ENCODE measurements around the gene SLC6A3. TPM values are rescaled to one million over a fixed set of nuclear protein-coding genes. Genes with fewer than 3 reads are reported as not detected.

SLC6A3 gene
- total RNA-seq, 4 donors from 2014 or later = not detected

GRCh38 chr5:1359031-1359645 lies 86.1 kb downstream of the SLC6A3 start:
- H3K4me1 ChIP-seq = no peaks in the 10 kb centered on the region
- no peak for DNase-seq
- H3K4me3 ChIP-seq = no peak overlapping the region
- no peaks in the 10 kb centered on the region for H3K36me3 ChIP-seq
- no peaks in the 10 kb centered on the region for H3K9me3 ChIP-seq
- H3K27me3 ChIP-seq = peaks cover 48% of the 10 kb centered on the region
- no peak overlapping the region for H3K27ac ChIP-seq
- TF ChIP-seq CTCF (IDR thresholded peaks at IDR 0.05) = no peak
- TF ChIP-seq EP300 (IDR thresholded peaks at IDR 0.05; ENCODE audit: low read depth) = no peak
- no peak for TF ChIP-seq POLR2A (IDR thresholded peaks at IDR 0.05)
- TF ChIP-seq POLR2AphosphoS5 (IDR thresholded peaks at IDR 0.05) = no peak
- intact Hi-C loops (cut with DNase I; ENCODE audit: low total_unique reads) (no loop called here), in situ Hi-C loops (cut with MboI; ENCODE audit: low pct_ligation_motif_present in 1 of 4, low pct_unique_long_range_greater_than_20kb in 1 of 4, low sequenced_read_pairs in 3 of 4) (loop anchor here in 1 of 4 donors (25.0 kb wide), 1 partner anchor 278 kb away; no protein-coding TSS in a partner anchor)
- 77 to 82% methylated on average over 6 to 22 of the region's 31 CpGs for WGBS, 2 donors (ENCODE audit: low coverage in 1 of 2)

GRCh38 chr5:1358726-1359025 lies 86.6 kb downstream of the SLC6A3 start:
- H3K27me3 ChIP-seq = peaks cover 43% of the 10 kb centered on the region
- WGBS, 2 donors (ENCODE audit: low coverage in 1 of 2) = 77% methylated on average over 10 of the region's 10 CpGs; no CpG with 5 or more reads in 1 of the 2 donors
- no peaks in the 10 kb centered on the region for H3K4me1 ChIP-seq
- in situ Hi-C loops (cut with MboI; ENCODE audit: low pct_ligation_motif_present in 1 of 4, low pct_unique_long_range_greater_than_20kb in 1 of 4, low sequenced_read_pairs in 3 of 4) = loop anchor here in 1 of 4 donors (25.0 kb wide), 1 partner anchor 279 kb away; no protein-coding TSS in a partner anchor
- DNase-seq = no peak
- intact Hi-C loops (cut with DNase I; ENCODE audit: low total_unique reads) = no loop called here
- H3K36me3 ChIP-seq = no peaks in the 10 kb centered on the region
- H3K27ac ChIP-seq = no peak overlapping the region
- H3K4me3 ChIP-seq = no peak overlapping the region
- H3K9me3 ChIP-seq = no peaks in the 10 kb centered on the region
- TF ChIP-seq POLR2AphosphoS5 (IDR thresholded peaks at IDR 0.05) (no peak), EP300 (IDR thresholded peaks at IDR 0.05; ENCODE audit: low read depth) (no peak), POLR2A (IDR thresholded peaks at IDR 0.05) (no peak), CTCF (IDR thresholded peaks at IDR 0.05) (no peak)

- H3K27ac ChIP-seq = no peak overlapping the region
- DNase-seq = no peak
- in situ Hi-C loops (cut with MboI; ENCODE audit: low pct_ligation_motif_present in 1 of 4, low pct_unique_long_range_greater_than_20kb in 1 of 4, low sequenced_read_pairs in 3 of 4) = loop anchor here in 1 of 4 donors (25.0 kb wide), 1 partner anchor 279 kb away; no protein-coding TSS in a partner anchor
- H3K4me3 ChIP-seq = no peak overlapping the region
- 86% methylated on average over 24 of the region's 25 CpGs; no CpG with 5 or more reads in 1 of the 2 donors for WGBS, 2 donors (ENCODE audit: low coverage in 1 of 2)
- intact Hi-C loops (cut with DNase I; ENCODE audit: low total_unique reads) = no loop called here
- H3K4me1 ChIP-seq = no peaks in the 10 kb centered on the region
- H3K27me3 ChIP-seq = peaks cover 40% of the 10 kb centered on the region
- H3K9me3 ChIP-seq = no peaks in the 10 kb centered on the region
- TF ChIP-seq EP300 (IDR thresholded peaks at IDR 0.05; ENCODE audit: low read depth) (no peak), POLR2A (IDR thresholded peaks at IDR 0.05) (no peak)
- no peaks in the 10 kb centered on the region for H3K36me3 ChIP-seq
Observed at GRCh38 chr5:1357946-1358725, 87.1 kb downstream of the SLC6A3 start.

GRCh38 chr5:1356873-1357787 lies 88.1 kb downstream of the SLC6A3 start:
- in situ Hi-C loops (cut with MboI; ENCODE audit: low pct_ligation_motif_present in 1 of 4, low pct_unique_long_range_greater_than_20kb in 1 of 4, low sequenced_read_pairs in 3 of 4) (loop anchor here in 1 of 4 donors (25.0 kb wide), 1 partner anchor 280 kb away; no protein-coding TSS in a partner anchor), intact Hi-C loops (cut with DNase I; ENCODE audit: low total_unique reads) (no loop called here)
- no peaks in the 10 kb centered on the region for H3K4me1 ChIP-seq
- DNase-seq = no peak
- peaks cover 36% of the 10 kb centered on the region for H3K27me3 ChIP-seq
- no peak overlapping the region for H3K4me3 ChIP-seq
- no peak overlapping the region for H3K27ac ChIP-seq
- TF ChIP-seq CTCF (IDR thresholded peaks at IDR 0.05) (no peak), EP300 (IDR thresholded peaks at IDR 0.05; ENCODE audit: low read depth) (no peak), POLR2A (IDR thresholded peaks at IDR 0.05) (no peak), POLR2AphosphoS5 (IDR thresholded peaks at IDR 0.05) (no peak)
- no peaks in the 10 kb centered on the region for H3K36me3 ChIP-seq
- H3K9me3 ChIP-seq = no peaks in the 10 kb centered on the region
- WGBS, 2 donors (ENCODE audit: low coverage in 1 of 2) = 65 to 67% methylated on average over 16 to 28 of the region's 28 CpGs
